Psoas muscle (tissue), 8 donors: ENCODE data around the gene ZNF608. TPM values are rescaled to one million over a fixed set of nuclear protein-coding genes. Genes with fewer than 3 reads are reported as not detected.

ENCODE experiments used
- ATAC-seq, 4 donors: fragments of 200-7000 bp; cut with Tn5 transposase; one replicate each; pipeline ENCODE4 v1.9.1; 2020; ENCODE audit warnings: moderate library complexity in 3 of 4, mild to moderate bottlenecking in 2 of 4
- DNase-seq, 2 donors: peaks; one replicate each; pipeline ENCODE4 v3.0.0-alpha.2; 2020
- H3K27ac ChIP-seq: fragments of 200-600 bp; one replicate; pipeline ENCODE4 v1.8.0; 2022
- H3K27me3 ChIP-seq, 3 donors: fragments of 200-600 bp in 1 of 3; one replicate each; pipeline versions ENCODE4 v1.6.1 to v1.8.0; 2013 to 2022; ENCODE audit warnings: low read length in 2 of 3, mild to moderate bottlenecking in 2 of 3, moderate library complexity in 1 of 3; ENCODE audit not compliant: insufficient read depth in 3 of 3
- H3K36me3 ChIP-seq, 2 donors: fragments of 200-600 bp in 1 of 2; one replicate each; pipeline versions ENCODE4 v1.6.1 to v1.8.0; 2013 to 2022; ENCODE audit warnings: low read depth in 1 of 2, mild to moderate bottlenecking in 1 of 2, moderate library complexity in 1 of 2; ENCODE audit not compliant: insufficient read depth in 1 of 2
- H3K4me1 ChIP-seq: fragments of 200-600 bp; one replicate; pipeline ENCODE4 v1.8.0; 2022
- H3K4me3 ChIP-seq: fragments of 200-600 bp; one replicate; pipeline ENCODE4 v1.8.0; 2022; ENCODE audit warnings: mild to moderate bottlenecking
- H3K9me3 ChIP-seq: fragments of 200-600 bp; one replicate; pipeline ENCODE4 v1.8.0; 2022
- WGBS, 3 donors: extraction: QIAGEN DNeasy Blood & Tissue Kit; methylation state at CpG; one replicate each; pipeline versions ENCODE4 v1.1.6 to v1.1.7; 2013; 5-methylcytosine and 5-hydroxymethylcytosine counted together
- intact Hi-C, 2 donors: fragments of 100-400 bp; cut with DNase I; formaldehyde crosslinking; loops; one replicate each; pipeline versions ENCODE4 v1.11.0 to v1.14.2; 2022
- polyA plus RNA-seq, 3 donors: library from polyadenylated mRNA; stranded (reverse); fragments of 200-250 nt; gene quantifications; one replicate each; pipeline ENCODE4 v1.2.3, GENCODE V29; 2013
- total RNA-seq, 4 donors: library from RNA; stranded (reverse); fragmentation: NEBNext Ultra II Directional in 2 of 4; extraction: Animal tissue kit (Norgen Biotek cat#: 25700) in 2 of 4; gene quantifications; one replicate each; pipeline versions ENCODE4 v1.2.1 to v1.2.4, GENCODE V29; 2021 to 2023
- TF ChIP-seq, protein P1 (sequence below): fragments of 200-600 bp; IDR thresholded peaks from one replicate; pipeline ENCODE4 v1.8.0; 2022; ENCODE audit warnings: antibody characterized with exemption
- donor health status: healthy with polysubstance abuse.
- donor health status: DM: no; HTN: no; CAD: no; lungs with moderate emphysema.
- donor health status: Bipolar disorder and iron deficiency.
- donor health status: healthy.
- donor health status: DM: yes; HTN: yes; CAD: no.
- donor health status: DM: no; HTN: no; CAD: no.
- donor health status: DM: no; HTN: no; CAD: no.
- donor health status: DM: yes; HTN: yes; CAD: no.

ZNF608 gene
- total and polyA plus RNA-seq, 7 donors = 1.6 to 11.7 (median 9.0) TPM

- Histone ChIP-seq H3K4me3 (no peak overlapping the region), H3K27ac (no peak overlapping the region), H3K36me3 (no peaks in the 10 kb centered on the region), H3K27me3 (no peaks in the 10 kb centered on the region), H3K4me1 (no peaks in the 10 kb centered on the region), H3K9me3 (no peaks in the 10 kb centered on the region)
- no peak for ATAC-seq
- 51 to 73% (median 58%) methylated on average over 5 of the region's 5 CpGs for WGBS, 3 donors
- TF ChIP-seq, protein P1, sequence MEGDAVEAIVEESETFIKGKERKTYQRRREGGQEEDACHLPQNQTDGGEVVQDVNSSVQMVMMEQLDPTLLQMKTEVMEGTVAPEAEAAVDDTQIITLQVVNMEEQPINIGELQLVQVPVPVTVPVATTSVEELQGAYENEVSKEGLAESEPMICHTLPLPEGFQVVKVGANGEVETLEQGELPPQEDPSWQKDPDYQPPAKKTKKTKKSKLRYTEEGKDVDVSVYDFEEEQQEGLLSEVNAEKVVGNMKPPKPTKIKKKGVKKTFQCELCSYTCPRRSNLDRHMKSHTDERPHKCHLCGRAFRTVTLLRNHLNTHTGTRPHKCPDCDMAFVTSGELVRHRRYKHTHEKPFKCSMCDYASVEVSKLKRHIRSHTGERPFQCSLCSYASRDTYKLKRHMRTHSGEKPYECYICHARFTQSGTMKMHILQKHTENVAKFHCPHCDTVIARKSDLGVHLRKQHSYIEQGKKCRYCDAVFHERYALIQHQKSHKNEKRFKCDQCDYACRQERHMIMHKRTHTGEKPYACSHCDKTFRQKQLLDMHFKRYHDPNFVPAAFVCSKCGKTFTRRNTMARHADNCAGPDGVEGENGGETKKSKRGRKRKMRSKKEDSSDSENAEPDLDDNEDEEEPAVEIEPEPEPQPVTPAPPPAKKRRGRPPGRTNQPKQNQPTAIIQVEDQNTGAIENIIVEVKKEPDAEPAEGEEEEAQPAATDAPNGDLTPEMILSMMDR = no peak
- intact Hi-C loops = loop anchor here in 1 of 2 donors (10.0 kb wide), 1 partner anchor 111 kb away; no protein-coding TSS in a partner anchor
- DNase-seq = no peak
These were observed 27.2 kb upstream of the ZNF608 start for GRCh38 chr5:124773315-124774311.

- H3K27ac ChIP-seq = no peak overlapping the region
- H3K4me1 ChIP-seq = no peaks in the 10 kb centered on the region
- ATAC-seq (no peak), DNase-seq (no peak)
- WGBS, 3 donors = 68 to 97% (median 84%) methylated on average over 1 of the region's 1 CpG
- H3K36me3 ChIP-seq = no peaks in the 10 kb centered on the region
- no peak overlapping the region for H3K4me3 ChIP-seq
- no peaks in the 10 kb centered on the region for H3K27me3 ChIP-seq
- TF ChIP-seq, protein P1 = no peak
- intact Hi-C loops = loop anchor here in 1 of 2 donors (10.0 kb wide), 1 partner anchor 112 kb away; no protein-coding TSS in a partner anchor
- no peaks in the 10 kb centered on the region for H3K9me3 ChIP-seq
These were observed 26.2 kb upstream of the ZNF608 start for GRCh38 chr5:124772457-124773200.

GRCh38 chr5:124771761-124772160 lies 25.3 kb upstream of the ZNF608 start:
- ATAC-seq = no peak
- intact Hi-C loops = loop anchor here in 1 of 2 donors (10.0 kb wide), 1 partner anchor 113 kb away; no protein-coding TSS in a partner anchor

DNA sequence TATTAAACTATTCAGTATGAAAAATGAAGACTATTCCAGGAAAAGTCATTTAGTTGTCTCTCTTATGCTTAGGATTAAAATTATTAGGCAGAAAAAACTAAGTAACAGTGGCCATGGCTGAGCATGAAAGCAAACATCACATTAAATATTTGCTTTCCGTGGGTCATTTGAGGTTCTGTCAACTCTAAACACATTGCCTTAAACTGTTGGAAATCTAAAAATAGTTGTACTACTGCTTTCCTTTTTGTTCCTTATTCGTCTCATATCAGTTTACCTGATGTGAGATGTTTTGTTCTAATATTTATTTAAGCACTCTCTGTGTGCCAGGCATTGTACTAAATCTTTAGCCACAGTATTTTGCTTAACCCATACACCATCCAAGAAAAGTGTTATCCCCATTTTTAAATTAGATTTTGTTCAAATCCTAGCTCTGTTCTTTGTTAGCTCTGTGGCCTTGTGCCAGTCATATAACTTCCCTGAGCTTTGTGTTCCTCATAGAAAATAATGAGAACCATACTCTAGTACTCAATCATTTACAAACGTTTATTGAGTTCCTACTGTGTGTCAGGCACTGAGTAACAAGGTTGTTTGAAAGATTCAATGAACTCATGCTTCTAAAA lies 18.7 kb upstream of the ZNF608 start:
- no peak overlapping the region for H3K4me3 ChIP-seq
- no peak overlapping the region for H3K27ac ChIP-seq
- DNase-seq (no peak), ATAC-seq (no peak)
- no peaks in the 10 kb centered on the region for H3K9me3 ChIP-seq
- intact Hi-C loops = no loop called here
- WGBS, 3 donors = 23 to 41% (median 36%) methylated on average over 3 of the region's 3 CpGs
- peaks cover 6% of the 10 kb centered on the region for H3K4me1 ChIP-seq
- peaks cover 0 to 2% (median 0%) of the 10 kb centered on the region in 3 donors for H3K27me3 ChIP-seq
- H3K36me3 ChIP-seq = no peaks in the 10 kb centered on the region
- TF ChIP-seq, protein P1 = no peak

More at GRCh38 chr5:124771761-124772160, 25.3 kb upstream of the ZNF608 start:
- Histone ChIP-seq H3K27ac (no peak overlapping the region), H3K4me3 (no peak overlapping the region), H3K4me1 (no peaks in the 10 kb centered on the region), H3K9me3 (no peaks in the 10 kb centered on the region), H3K36me3 (no peaks in the 10 kb centered on the region), H3K27me3 (no peaks in the 10 kb centered on the region)
- TF ChIP-seq, protein P1 = no peak
- 97 to 98% (median 97%) methylated on average over 3 of the region's 3 CpGs for WGBS, 3 donors
- DNase-seq = no peak
